K562 (cell line): ENCODE data around the gene SLC31A1. TPM values are rescaled to one million over a fixed set of nuclear protein-coding genes. Genes with fewer than 3 reads are reported as not detected.

ENCODE experiments used
- ATAC-seq: fragments of 200-7000 bp; cut with Tn5 transposase; 3 replicates; pipeline ENCODE4 v1.9.1; 2020; ENCODE audit warnings: moderate library complexity
- BruUV-seq: library from RNA; stranded (reverse); fragments of 400-500 nt; replicated peaks from 2 replicates; lab custom pipeline; 2021; lab: Mats Ljungman, UMichigan
- CTCF ChIA-PET: fragments of 300-600 bp; formaldehyde crosslinking; extraction: SDS; loops from one replicate; lab custom pipeline; 2021; ENCODE audit warnings: low intra/inter-chr PET ratio; lab: Yijun Ruan, JAX
- POLR2A ChIA-PET: fragments of 300-600, 350-650 bp; sonication (Branson Sonifier 250); formaldehyde crosslinking; extraction: SDS; loops from one replicate; lab custom pipeline; 2021; ENCODE audit warnings: antibody characterized with exemption, inconsistent platforms; lab: Yijun Ruan, JAX
- DNase-seq, 4 experiments: peaks; one replicate each; pipeline versions ENCODE4 v3.0.0 to v3.0.0-alpha.2; 2011 to 2018; ENCODE audit warnings: low spot score in 3 of 4, mixed read lengths in 3 of 4; ENCODE audit errors: extremely low read depth in 1 of 4
- FAIRE-seq: peaks from 2 replicates; lab custom pipeline; 2011; peaks lifted over from hg19 to GRCh38; lab: Jason Lieb, UNC
- H2AFZ ChIP-seq: 2 replicates; pipeline ENCODE4 v1.6.0; 2011; ENCODE audit warnings: low read depth, low read length, control low read depth, inconsistent platforms
- H3K27ac ChIP-seq: fragments of 200-600 bp; 3 replicates; pipeline ENCODE4 v1.8.0; 2011; ENCODE audit warnings: low read depth, mild to moderate bottlenecking, control low read depth, inconsistent platforms, low read length, moderate library complexity, mixed read lengths; ENCODE audit errors: extremely low read depth
- H3K27me3 ChIP-seq, 2 experiments: fragments of 300-600 bp in 1 of 2; 2 replicates in 1 of 2; 3 replicates in 1 of 2; pipeline versions ENCODE4 v1.6.0 to v1.8.0; 2011; ENCODE audit warnings: inconsistent platforms in 2 of 2, low read length in 2 of 2, mild to moderate bottlenecking in 1 of 2, mixed read lengths in 1 of 2, moderate library complexity in 1 of 2; ENCODE audit not compliant: control insufficient read depth in 2 of 2, insufficient read depth in 2 of 2
- H3K36me3 ChIP-seq: fragments of 300-600 bp; 3 replicates; pipeline ENCODE4 v1.8.0; 2011; ENCODE audit warnings: mild to moderate bottlenecking, low read length, inconsistent platforms; ENCODE audit not compliant: control insufficient read depth, insufficient read depth
- H3K4me1 ChIP-seq, 2 experiments: fragments of 200-600 bp in 1 of 2; replicated peaks in 1 of 2; 2 replicates in 1 of 2; 3 replicates in 1 of 2; pipeline versions ENCODE4 v1.5.1 to v1.8.0; 2011; ENCODE audit warnings: inconsistent platforms in 2 of 2, low read length in 2 of 2, mild to moderate bottlenecking in 1 of 2, mixed read lengths in 1 of 2, moderate library complexity in 1 of 2; ENCODE audit not compliant: control insufficient read depth in 2 of 2, insufficient read depth in 2 of 2
- H3K4me2 ChIP-seq: 2 replicates; pipeline ENCODE4 v1.6.1; 2011; ENCODE audit warnings: low read length, control low read depth, inconsistent platforms, mixed read lengths; ENCODE audit not compliant: insufficient read depth
- H3K4me3 ChIP-seq: fragments of 200-600 bp; sonication (generic), shearing (Covaris generic); 2 replicates; pipeline ENCODE4 v1.5.1; 2016; ENCODE audit warnings: control low read depth, inconsistent platforms
- H3K79me2 ChIP-seq: fragments of 200-600 bp; 3 replicates; pipeline ENCODE4 v1.8.0; 2011; ENCODE audit warnings: low read length, inconsistent platforms; ENCODE audit not compliant: control insufficient read depth, insufficient read depth
- H3K9ac ChIP-seq, 2 experiments: 2 replicates each; pipeline versions ENCODE4 v1.6.0 to v1.6.1; 2011; ENCODE audit warnings: low read depth in 2 of 2, low read length in 2 of 2, control low read depth in 1 of 2, inconsistent platforms in 1 of 2, mild to moderate bottlenecking in 1 of 2, mixed read lengths in 1 of 2; ENCODE audit not compliant: insufficient read depth in 1 of 2
- H3K9me1 ChIP-seq: one replicate; pipeline ENCODE4 v1.6.0; 2011; ENCODE audit warnings: inconsistent platforms, mild to moderate bottlenecking, low read length, moderate library complexity; ENCODE audit not compliant: control insufficient read depth, insufficient read depth
- H3K9me3 ChIP-seq: replicated peaks from 2 replicates; pipeline ENCODE4 v1.5.1; 2011; ENCODE audit warnings: low read depth, low read length, inconsistent platforms; ENCODE audit not compliant: control insufficient read depth, insufficient read depth
- H4K20me1 ChIP-seq: replicated peaks from 2 replicates; pipeline ENCODE4 v1.6.1; 2011; ENCODE audit warnings: low read length, inconsistent platforms, mixed read lengths; ENCODE audit not compliant: control insufficient read depth, insufficient read depth
- CUX1 ChIP-seq: fragments of 200-800 bp; sonication (Bioruptor generic); IDR thresholded peaks from 2 replicates; pipeline ENCODE4 v1.6.1; 2016; ENCODE audit warnings: missing genetic modification characterization, missing compliant biosample characterization
- ELF4 ChIP-seq: fragments of 450-650 bp; formaldehyde crosslinking; IDR thresholded peaks from 2 replicates; pipeline ENCODE4 v1.4.0; 2022; ENCODE audit warnings: missing genetic modification characterization
- KAT8 ChIP-seq: fragments of 450-650 bp; IDR thresholded peaks from 2 replicates; pipeline ENCODE4 v1.6.1; 2016; ENCODE audit warnings: low read depth, mild to moderate bottlenecking
- RCOR1 ChIP-seq, 2 experiments: IDR thresholded peaks; 2 replicates each; pipeline ENCODE4 v1.6.1; 2012; ENCODE audit warnings: low read depth in 2 of 2, low read length in 2 of 2, borderline replicate concordance in 1 of 2, improper control_type of control experiment in 1 of 2
- SIN3A ChIP-seq, 2 experiments: fragments of 150-350 bp in 1 of 2; IDR thresholded peaks; 2 replicates each; pipeline ENCODE4 v1.6.1; 2011 to 2016; ENCODE audit warnings: borderline replicate concordance in 2 of 2, low read depth in 2 of 2, low read length in 2 of 2, mild to moderate bottlenecking in 2 of 2, moderate library complexity in 2 of 2; ENCODE audit not compliant: control insufficient read depth in 1 of 2
- TCF7 ChIP-seq: sonication (generic); IDR thresholded peaks from 2 replicates; pipeline ENCODE4 v1.6.1; 2016; ENCODE audit warnings: antibody characterized with exemption, borderline replicate concordance
- ZBED1 ChIP-seq: IDR thresholded peaks from 2 replicates; pipeline ENCODE4 v1.6.1; 2014
- ZNF3 ChIP-seq: fragments of 250-450 bp; sonication (Bioruptor Pico); IDR thresholded peaks from 2 replicates; pipeline ENCODE4 v1.5.0; 2021; ENCODE audit warnings: mild to moderate bottlenecking, moderate library complexity
- ZNF408 ChIP-seq: fragments of 250-450 bp; sonication (Bioruptor Pico); IDR thresholded peaks from 2 replicates; pipeline ENCODE4 v1.4.0; 2020; ENCODE audit warnings: low read depth, mild to moderate bottlenecking, moderate library complexity
- WGBS: fragments of 100-300 bp; shearing (Covaris generic); methylation state at CpG from one replicate; pipeline ENCODE4 v1.1.6; 2016; ENCODE audit warnings: low coverage, mixed read lengths; ENCODE audit not compliant: insufficient coverage; ENCODE audit errors: missing lambda C conversion rate; 5-methylcytosine and 5-hydroxymethylcytosine counted together
- in situ Hi-C: fragments of 300-500 bp; cut with MboI; formaldehyde crosslinking; loops from 4 replicates; pipeline ENCODE4 v1.15.0; 2018; ENCODE audit warnings: inconsistent platforms, mixed read lengths
- intact Hi-C: fragments of 100-400 bp; cut with micrococcal nuclease; formaldehyde crosslinking; loops from 2 replicates; pipeline ENCODE4 v1.14.2; 2022
- polyA plus RNA-seq, 8 experiments: library from polyadenylated mRNA; depleted of rRNA in 4 of 8; stranded (reverse) in 5 of 8; unstranded in 3 of 8; fragments of >200 nt; fragmentation: Nextera tagmentation in 2 of 8; fragmentation: Illumina TruSeq in 1 of 8; extraction: Ambion mirVana in 2 of 8; extraction: Trizol in 1 of 8; gene quantifications; 2 replicates each; pipeline versions ENCODE4 v1.2.1 to v1.2.3, GENCODE V29; 2011 to 2014; ENCODE audit warnings: inconsistent platforms in 1 of 8, missing spikeins in 1 of 8
- total RNA-seq, 7 experiments: library from RNA; depleted of rRNA in 6 of 7; stranded (reverse); fragments of >200 nt in 6 of 7; fragmentation: Illumina TruSeq in 2 of 7; extraction: Trizol in 2 of 7; gene quantifications; 2 replicates each; pipeline versions ENCODE4 v1.2.1 to v1.2.3, GENCODE V29; 2011 to 2021; ENCODE audit warnings: low replicate concordance in 1 of 7

The SLC31A1 gene
- total and polyA plus RNA-seq, 9 of the 15 experiments (the other 6 are each of a cell fraction or from before 2014, with no cell fraction given): 15.4 to 40.7 (median 25.9) TPM

- 95% methylated on average over 6 of the region's 6 CpGs for WGBS
- POLR2A ChIA-PET: interaction anchor here (1.3 kb wide), 1 partner anchor 9 kb away, joined by 3 read pairs; no protein-coding TSS in a partner anchor
- no peak overlapping the region for H2AFZ ChIP-seq
Measured at GRCh38 chr9:113176803-113177202, 44.5 kb upstream of the SLC31A1 start.

More at GRCh38 chr9:113176803-113177202, 44.5 kb upstream of the SLC31A1 start:
- H3K36me3 ChIP-seq: peaks cover 88% of the 10 kb centered on the region
- H3K9me3 ChIP-seq: no peaks in the 10 kb centered on the region
- H3K4me2 ChIP-seq: no peak overlapping the region
- ATAC-seq: no peak
- no peak overlapping the region for H3K27ac ChIP-seq
- H3K9ac ChIP-seq: no peak overlapping the region
- H3K27me3 ChIP-seq: no peaks in the 10 kb centered on the region
- no peaks in the 10 kb centered on the region for H4K20me1 ChIP-seq
- intact Hi-C loops: no loop called here
- no peaks in the 10 kb centered on the region for H3K79me2 ChIP-seq
- BruUV-seq: no TSS peak
- FAIRE-seq: no peak
- no peaks in the 10 kb centered on the region for H3K9me1 ChIP-seq
- no peaks in the 10 kb centered on the region for H3K4me1 ChIP-seq
- DNase-seq: no peak
- CTCF ChIA-PET: no interaction called here
- TF ChIP-seq TCF7 (no peak), ELF4 (CRISPR knock-in tag) (no peak), ZBED1 (no peak), ZNF3 (CRISPR knock-in tag) (no peak), RCOR1 (IDR thresholded peaks at IDR 0.05; ENCODE audit: borderline replicate concordance in 1 of 2, low read depth in 2 of 2, low read length in 2 of 2) (no peak), CUX1 (CRISPR knock-in tag) (no peak), ZNF408 (CRISPR knock-in tag) (no peak), SIN3A (IDR thresholded peaks at IDR 0.05; ENCODE audit: borderline replicate concordance in 2 of 2, control insufficient read depth in 1 of 2, low read depth in 2 of 2, low read length in 2 of 2) (no peak), KAT8 (no peak)
- TF ChIP-seq, all 486 proteins: peak for 0
- H3K4me3 ChIP-seq: no peak overlapping the region
- in situ Hi-C loops: no loop called here
